ENCODE measurements around the gene C3AR1.

DNA sequence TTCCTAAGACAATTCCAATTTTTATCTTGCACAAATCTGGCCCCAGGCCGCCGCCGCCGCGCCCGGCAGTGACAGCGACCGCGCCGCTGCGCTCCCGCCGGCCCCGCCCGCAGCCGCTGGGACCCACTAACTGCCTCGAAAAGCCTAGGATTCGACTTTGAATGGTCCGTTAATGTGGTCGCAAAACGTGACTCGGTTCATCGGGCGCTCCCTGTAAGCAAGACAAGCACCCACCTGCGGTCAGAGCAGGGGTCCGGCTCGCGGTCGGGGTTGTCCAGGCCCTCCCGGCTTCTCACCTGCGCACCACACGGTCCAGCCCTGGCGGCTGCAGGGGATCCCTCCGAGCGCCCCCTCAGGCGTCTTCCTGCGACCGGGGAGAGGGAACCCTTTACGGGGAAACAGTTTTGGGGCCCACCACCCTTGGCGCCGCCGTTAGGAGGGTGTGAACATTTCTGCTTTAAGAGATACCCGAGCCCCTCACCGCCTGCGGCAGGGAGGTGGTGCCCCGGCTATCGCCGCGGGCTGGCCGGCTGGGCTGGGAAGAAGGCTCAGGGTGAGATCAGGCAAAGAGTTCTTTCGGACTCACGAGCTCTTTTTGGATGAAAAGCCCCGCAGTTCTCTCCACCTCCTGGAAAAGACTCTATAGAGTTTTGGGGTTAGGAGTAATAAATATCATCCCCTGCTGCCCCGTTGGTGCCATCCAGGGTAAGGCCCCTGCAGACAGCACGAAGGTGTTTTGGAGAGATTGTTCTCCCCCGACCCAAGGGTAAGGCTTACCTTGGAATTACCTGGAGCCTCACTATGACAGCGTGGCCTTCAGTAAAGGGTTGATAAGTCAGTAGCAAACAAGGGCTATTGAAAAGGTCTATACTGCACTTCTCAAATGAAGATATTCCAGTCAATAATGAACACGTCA, 47.2 kb downstream of the C3AR1 start:
- TF ChIP-seq, protein P1, sequence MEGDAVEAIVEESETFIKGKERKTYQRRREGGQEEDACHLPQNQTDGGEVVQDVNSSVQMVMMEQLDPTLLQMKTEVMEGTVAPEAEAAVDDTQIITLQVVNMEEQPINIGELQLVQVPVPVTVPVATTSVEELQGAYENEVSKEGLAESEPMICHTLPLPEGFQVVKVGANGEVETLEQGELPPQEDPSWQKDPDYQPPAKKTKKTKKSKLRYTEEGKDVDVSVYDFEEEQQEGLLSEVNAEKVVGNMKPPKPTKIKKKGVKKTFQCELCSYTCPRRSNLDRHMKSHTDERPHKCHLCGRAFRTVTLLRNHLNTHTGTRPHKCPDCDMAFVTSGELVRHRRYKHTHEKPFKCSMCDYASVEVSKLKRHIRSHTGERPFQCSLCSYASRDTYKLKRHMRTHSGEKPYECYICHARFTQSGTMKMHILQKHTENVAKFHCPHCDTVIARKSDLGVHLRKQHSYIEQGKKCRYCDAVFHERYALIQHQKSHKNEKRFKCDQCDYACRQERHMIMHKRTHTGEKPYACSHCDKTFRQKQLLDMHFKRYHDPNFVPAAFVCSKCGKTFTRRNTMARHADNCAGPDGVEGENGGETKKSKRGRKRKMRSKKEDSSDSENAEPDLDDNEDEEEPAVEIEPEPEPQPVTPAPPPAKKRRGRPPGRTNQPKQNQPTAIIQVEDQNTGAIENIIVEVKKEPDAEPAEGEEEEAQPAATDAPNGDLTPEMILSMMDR (IDR thresholded peaks at IDR 0.05; ENCODE audit: poor library complexity): no peak
- TF ChIP-seq EZH2 (IDR thresholded peaks at IDR 0.05; ENCODE audit: borderline replicate concordance) (peak; percentile 95), EZH2phosphoT487 (IDR thresholded peaks at IDR 0.05; ENCODE audit: low read depth, severe bottlenecking, unreplicated experiment) (peak; percentile 61)
